GM23338 (cell line): ENCODE measurements around the gene KNOP1. TPM values are rescaled to one million over a fixed set of nuclear protein-coding genes. Genes with fewer than 3 reads are reported as not detected.

Experiments used
- ATAC-seq: fragments of 200-7000 bp; cut with Tn5 transposase; 3 replicates; pipeline ENCODE4 v1.9.1; 2020
- DNase-seq: peaks from one replicate; pipeline ENCODE4 v3.0.0-alpha.2; 2015; ENCODE audit warnings: low spot score
- H2AFZ ChIP-seq: fragments of 200-600 bp; sonication (generic); 2 replicates; pipeline ENCODE4 v1.8.0; 2016; ENCODE audit warnings: antibody characterized with exemption, mild to moderate bottlenecking, moderate library complexity
- H3F3A ChIP-seq: fragments of 200-600 bp; sonication (generic); replicated peaks from 2 replicates; pipeline ENCODE4 v1.8.0; 2017; ENCODE audit warnings: antibody characterized with exemption, mixed run types, low read depth
- H3K27ac ChIP-seq: fragments of 200-600 bp; sonication (generic); 2 replicates; pipeline ENCODE4 v1.6.1; 2016; ENCODE audit warnings: low read depth
- H3K27me3 ChIP-seq: fragments of 200-600 bp; sonication (generic); 2 replicates; pipeline ENCODE4 v1.8.0; 2016; ENCODE audit warnings: mild to moderate bottlenecking, mixed run types, moderate library complexity; ENCODE audit not compliant: insufficient read depth
- H3K36me3 ChIP-seq: fragments of 200-600 bp; sonication (generic); 2 replicates; pipeline ENCODE4 v1.8.0; 2016; ENCODE audit warnings: mild to moderate bottlenecking; ENCODE audit not compliant: insufficient read depth
- H3K4me1 ChIP-seq: fragments of 200-600 bp; sonication (generic); 2 replicates; pipeline ENCODE4 v1.8.0; 2016; ENCODE audit warnings: mild to moderate bottlenecking, moderate library complexity; ENCODE audit not compliant: insufficient read depth
- H3K4me2 ChIP-seq: fragments of 200-600 bp; sonication (generic); 2 replicates; pipeline ENCODE4 v1.7.1; 2017; ENCODE audit warnings: mixed run types
- H3K4me3 ChIP-seq: fragments of 200-600 bp; sonication (generic); 2 replicates; pipeline ENCODE4 v1.6.1; 2016; ENCODE audit warnings: mixed run types
- H3K79me2 ChIP-seq: fragments of 200-600 bp; sonication (generic); replicated peaks from 2 replicates; pipeline ENCODE4 v1.8.0; 2017; ENCODE audit warnings: mild to moderate bottlenecking; ENCODE audit not compliant: insufficient read depth
- H3K9me2 ChIP-seq: fragments of 200-600 bp; sonication (generic); 2 replicates; pipeline ENCODE4 v1.8.0; 2017; ENCODE audit not compliant: insufficient read depth
- H4K20me1 ChIP-seq: fragments of 200-600 bp; sonication (generic); replicated peaks from 2 replicates; pipeline ENCODE4 v1.8.0; 2017; ENCODE audit warnings: mild to moderate bottlenecking; ENCODE audit not compliant: insufficient read depth
- H3K27ac Mint-ChIP-seq: 2 replicates; pipeline ENCODE4 v1.8.0; 2020; ENCODE audit warnings: inconsistent platforms, mild to moderate bottlenecking, moderate library complexity, mixed read lengths
- H3K27me3 Mint-ChIP-seq: 3 replicates; pipeline ENCODE4 v1.8.0; 2022; ENCODE audit warnings: low read depth, mild to moderate bottlenecking, moderate library complexity, mixed read lengths, inconsistent platforms; ENCODE audit not compliant: insufficient read depth, poor library complexity
- H3K36me3 Mint-ChIP-seq: 3 replicates; pipeline ENCODE4 v1.8.0; 2021; ENCODE audit warnings: low read depth, mild to moderate bottlenecking, inconsistent platforms, moderate library complexity, mixed read lengths
- H3K4me1 Mint-ChIP-seq: 3 replicates; pipeline ENCODE4 v1.8.0; 2020; ENCODE audit warnings: mild to moderate bottlenecking, inconsistent platforms, mixed read lengths
- H3K4me3 Mint-ChIP-seq: 3 replicates; pipeline ENCODE4 v1.8.0; 2021; ENCODE audit warnings: moderate library complexity, mild to moderate bottlenecking, inconsistent platforms, mixed read lengths
- H3K9me3 Mint-ChIP-seq: 3 replicates; pipeline ENCODE4 v1.8.0; 2020; ENCODE audit warnings: moderate library complexity, mild to moderate bottlenecking, inconsistent platforms, mixed read lengths
- EZH2 ChIP-seq: fragments of 200-600 bp; sonication (generic); IDR thresholded peaks from one replicate; pipeline ENCODE4 v1.8.0; 2017; ENCODE audit warnings: antibody characterized with exemption, mild to moderate bottlenecking, low read depth; ENCODE audit not compliant: unreplicated experiment
- EZH2phosphoT487 ChIP-seq: fragments of 200-600 bp; sonication (generic); IDR thresholded peaks from one replicate; pipeline ENCODE4 v1.8.1; 2018; ENCODE audit warnings: antibody characterized with exemption; ENCODE audit not compliant: unreplicated experiment
- JUNB ChIP-seq: IDR thresholded peaks from one replicate; pipeline ENCODE4 v1.6.1; 2016; ENCODE audit warnings: antibody characterized with exemption; ENCODE audit not compliant: unreplicated experiment
- NANOG ChIP-seq: IDR thresholded peaks from 2 replicates; pipeline ENCODE4 v1.6.1; 2016; ENCODE audit warnings: antibody characterized with exemption, borderline replicate concordance
- POLR2AphosphoS5 ChIP-seq: IDR thresholded peaks from 2 replicates; pipeline ENCODE4 v1.6.1; 2016; ENCODE audit warnings: antibody characterized with exemption, low read depth
- STAT1 ChIP-seq: IDR thresholded peaks from one replicate; pipeline ENCODE4 v1.6.1; 2016; ENCODE audit warnings: antibody characterized with exemption; ENCODE audit not compliant: unreplicated experiment
- ZNF114 ChIP-seq: fragments of 250-450 bp; sonication (Bioruptor Pico); IDR thresholded peaks from 2 replicates; pipeline ENCODE4 v1.5.0; 2020; ENCODE audit warnings: mild to moderate bottlenecking, moderate library complexity
- polyA plus RNA-seq: library from polyadenylated mRNA; unstranded; fragments of >200 nt; fragmentation: Nextera tagmentation; extraction: Ambion mirVana; gene quantifications from 2 replicates; pipeline ENCODE4 v1.2.1, GENCODE V29; 2016
- total RNA-seq: library from RNA; depleted of rRNA; stranded (reverse); fragments of >200 nt; shearing (Covaris generic); gene quantifications from 2 replicates; pipeline ENCODE4 v1.2.3, GENCODE V29; 2014
- TF ChIP-seq, protein P1 (sequence below): IDR thresholded peaks from one replicate; pipeline ENCODE4 v1.6.1; 2018; ENCODE audit warnings: antibody characterized with exemption; ENCODE audit not compliant: unreplicated experiment
- TF ChIP-seq, protein P2 (sequence below): fragments of 250-450 bp; sonication (Bioruptor Pico); IDR thresholded peaks from 2 replicates; pipeline ENCODE4 v1.5.0; 2020; ENCODE audit warnings: mild to moderate bottlenecking, moderate library complexity
- TF ChIP-seq, protein P3 (sequence below): IDR thresholded peaks from 2 replicates; pipeline ENCODE4 v1.6.1; 2016; ENCODE audit warnings: antibody characterized with exemption

KNOP1 gene
- total and polyA plus RNA-seq, 2 experiments from 2014 or later: 57.7 to 190 TPM

DNA sequence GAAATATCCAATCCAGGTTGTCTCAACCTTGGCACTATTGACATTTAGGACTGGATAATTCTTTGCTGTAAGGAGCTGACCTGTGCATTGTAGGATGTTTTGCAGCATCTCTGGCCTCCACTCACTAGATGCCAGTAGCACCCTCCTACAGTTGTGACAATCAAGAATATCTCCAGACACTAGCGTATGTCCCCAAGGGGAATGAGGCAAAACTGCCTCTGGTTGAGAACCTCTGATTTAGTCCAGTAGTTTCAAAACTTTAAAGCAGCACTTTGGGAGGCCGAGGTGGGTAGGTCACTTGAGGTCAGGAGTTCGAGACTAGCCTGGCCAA, 48.5 kb upstream of the KNOP1 start (continued):
- TF ChIP-seq, protein P1, sequence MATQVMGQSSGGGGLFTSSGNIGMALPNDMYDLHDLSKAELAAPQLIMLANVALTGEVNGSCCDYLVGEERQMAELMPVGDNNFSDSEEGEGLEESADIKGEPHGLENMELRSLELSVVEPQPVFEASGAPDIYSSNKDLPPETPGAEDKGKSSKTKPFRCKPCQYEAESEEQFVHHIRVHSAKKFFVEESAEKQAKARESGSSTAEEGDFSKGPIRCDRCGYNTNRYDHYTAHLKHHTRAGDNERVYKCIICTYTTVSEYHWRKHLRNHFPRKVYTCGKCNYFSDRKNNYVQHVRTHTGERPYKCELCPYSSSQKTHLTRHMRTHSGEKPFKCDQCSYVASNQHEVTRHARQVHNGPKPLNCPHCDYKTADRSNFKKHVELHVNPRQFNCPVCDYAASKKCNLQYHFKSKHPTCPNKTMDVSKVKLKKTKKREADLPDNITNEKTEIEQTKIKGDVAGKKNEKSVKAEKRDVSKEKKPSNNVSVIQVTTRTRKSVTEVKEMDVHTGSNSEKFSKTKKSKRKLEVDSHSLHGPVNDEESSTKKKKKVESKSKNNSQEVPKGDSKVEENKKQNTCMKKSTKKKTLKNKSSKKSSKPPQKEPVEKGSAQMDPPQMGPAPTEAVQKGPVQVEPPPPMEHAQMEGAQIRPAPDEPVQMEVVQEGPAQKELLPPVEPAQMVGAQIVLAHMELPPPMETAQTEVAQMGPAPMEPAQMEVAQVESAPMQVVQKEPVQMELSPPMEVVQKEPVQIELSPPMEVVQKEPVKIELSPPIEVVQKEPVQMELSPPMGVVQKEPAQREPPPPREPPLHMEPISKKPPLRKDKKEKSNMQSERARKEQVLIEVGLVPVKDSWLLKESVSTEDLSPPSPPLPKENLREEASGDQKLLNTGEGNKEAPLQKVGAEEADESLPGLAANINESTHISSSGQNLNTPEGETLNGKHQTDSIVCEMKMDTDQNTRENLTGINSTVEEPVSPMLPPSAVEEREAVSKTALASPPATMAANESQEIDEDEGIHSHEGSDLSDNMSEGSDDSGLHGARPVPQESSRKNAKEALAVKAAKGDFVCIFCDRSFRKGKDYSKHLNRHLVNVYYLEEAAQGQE: no peak
- no peak for TF ChIP-seq EZH2phosphoT487
- TF ChIP-seq POLR2AphosphoS5: no peak
- TF ChIP-seq, protein P2, sequence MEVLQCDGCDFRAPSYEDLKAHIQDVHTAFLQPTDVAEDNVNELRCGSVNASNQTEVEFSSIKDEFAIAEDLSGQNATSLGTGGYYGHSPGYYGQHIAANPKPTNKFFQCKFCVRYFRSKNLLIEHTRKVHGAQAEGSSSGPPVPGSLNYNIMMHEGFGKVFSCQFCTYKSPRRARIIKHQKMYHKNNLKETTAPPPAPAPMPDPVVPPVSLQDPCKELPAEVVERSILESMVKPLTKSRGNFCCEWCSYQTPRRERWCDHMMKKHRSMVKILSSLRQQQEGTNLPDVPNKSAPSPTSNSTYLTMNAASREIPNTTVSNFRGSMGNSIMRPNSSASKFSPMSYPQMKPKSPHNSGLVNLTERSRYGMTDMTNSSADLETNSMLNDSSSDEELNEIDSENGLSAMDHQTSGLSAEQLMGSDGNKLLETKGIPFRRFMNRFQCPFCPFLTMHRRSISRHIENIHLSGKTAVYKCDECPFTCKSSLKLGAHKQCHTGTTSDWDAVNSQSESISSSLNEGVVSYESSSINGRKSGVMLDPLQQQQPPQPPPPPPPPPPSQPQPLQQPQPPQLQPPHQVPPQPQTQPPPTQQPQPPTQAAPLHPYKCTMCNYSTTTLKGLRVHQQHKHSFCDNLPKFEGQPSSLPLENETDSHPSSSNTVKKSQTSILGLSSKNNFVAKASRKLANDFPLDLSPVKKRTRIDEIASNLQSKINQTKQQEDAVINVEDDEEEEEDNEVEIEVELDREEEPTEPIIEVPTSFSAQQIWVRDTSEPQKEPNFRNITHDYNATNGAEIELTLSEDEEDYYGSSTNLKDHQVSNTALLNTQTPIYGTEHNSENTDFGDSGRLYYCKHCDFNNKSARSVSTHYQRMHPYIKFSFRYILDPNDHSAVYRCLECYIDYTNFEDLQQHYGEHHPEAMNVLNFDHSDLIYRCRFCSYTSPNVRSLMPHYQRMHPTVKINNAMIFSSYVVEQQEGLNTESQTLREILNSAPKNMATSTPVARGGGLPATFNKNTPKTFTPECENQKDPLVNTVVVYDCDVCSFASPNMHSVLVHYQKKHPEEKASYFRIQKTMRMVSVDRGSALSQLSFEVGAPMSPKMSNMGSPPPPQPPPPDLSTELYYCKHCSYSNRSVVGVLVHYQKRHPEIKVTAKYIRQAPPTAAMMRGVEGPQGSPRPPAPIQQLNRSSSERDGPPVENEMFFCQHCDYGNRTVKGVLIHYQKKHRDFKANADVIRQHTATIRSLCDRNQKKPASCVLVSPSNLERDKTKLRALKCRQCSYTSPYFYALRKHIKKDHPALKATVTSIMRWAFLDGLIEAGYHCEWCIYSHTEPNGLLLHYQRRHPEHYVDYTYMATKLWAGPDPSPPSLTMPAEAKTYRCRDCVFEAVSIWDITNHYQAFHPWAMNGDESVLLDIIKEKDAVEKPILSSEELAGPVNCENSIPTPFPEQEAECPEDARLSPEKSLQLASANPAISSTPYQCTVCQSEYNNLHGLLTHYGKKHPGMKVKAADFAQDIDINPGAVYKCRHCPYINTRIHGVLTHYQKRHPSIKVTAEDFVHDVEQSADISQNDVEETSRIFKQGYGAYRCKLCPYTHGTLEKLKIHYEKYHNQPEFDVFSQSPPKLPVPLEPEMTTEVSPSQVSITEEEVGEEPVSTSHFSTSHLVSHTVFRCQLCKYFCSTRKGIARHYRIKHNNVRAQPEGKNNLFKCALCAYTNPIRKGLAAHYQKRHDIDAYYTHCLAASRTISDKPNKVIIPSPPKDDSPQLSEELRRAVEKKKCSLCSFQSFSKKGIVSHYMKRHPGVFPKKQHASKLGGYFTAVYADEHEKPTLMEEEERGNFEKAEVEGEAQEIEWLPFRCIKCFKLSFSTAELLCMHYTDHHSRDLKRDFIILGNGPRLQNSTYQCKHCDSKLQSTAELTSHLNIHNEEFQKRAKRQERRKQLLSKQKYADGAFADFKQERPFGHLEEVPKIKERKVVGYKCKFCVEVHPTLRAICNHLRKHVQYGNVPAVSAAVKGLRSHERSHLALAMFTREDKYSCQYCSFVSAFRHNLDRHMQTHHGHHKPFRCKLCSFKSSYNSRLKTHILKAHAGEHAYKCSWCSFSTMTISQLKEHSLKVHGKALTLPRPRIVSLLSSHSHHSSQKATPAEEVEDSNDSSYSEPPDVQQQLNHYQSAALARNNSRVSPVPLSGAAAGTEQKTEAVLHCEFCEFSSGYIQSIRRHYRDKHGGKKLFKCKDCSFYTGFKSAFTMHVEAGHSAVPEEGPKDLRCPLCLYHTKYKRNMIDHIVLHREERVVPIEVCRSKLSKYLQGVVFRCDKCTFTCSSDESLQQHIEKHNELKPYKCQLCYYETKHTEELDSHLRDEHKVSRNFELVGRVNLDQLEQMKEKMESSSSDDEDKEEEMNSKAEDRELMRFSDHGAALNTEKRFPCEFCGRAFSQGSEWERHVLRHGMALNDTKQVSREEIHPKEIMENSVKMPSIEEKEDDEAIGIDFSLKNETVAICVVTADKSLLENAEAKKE: no peak

DNA sequence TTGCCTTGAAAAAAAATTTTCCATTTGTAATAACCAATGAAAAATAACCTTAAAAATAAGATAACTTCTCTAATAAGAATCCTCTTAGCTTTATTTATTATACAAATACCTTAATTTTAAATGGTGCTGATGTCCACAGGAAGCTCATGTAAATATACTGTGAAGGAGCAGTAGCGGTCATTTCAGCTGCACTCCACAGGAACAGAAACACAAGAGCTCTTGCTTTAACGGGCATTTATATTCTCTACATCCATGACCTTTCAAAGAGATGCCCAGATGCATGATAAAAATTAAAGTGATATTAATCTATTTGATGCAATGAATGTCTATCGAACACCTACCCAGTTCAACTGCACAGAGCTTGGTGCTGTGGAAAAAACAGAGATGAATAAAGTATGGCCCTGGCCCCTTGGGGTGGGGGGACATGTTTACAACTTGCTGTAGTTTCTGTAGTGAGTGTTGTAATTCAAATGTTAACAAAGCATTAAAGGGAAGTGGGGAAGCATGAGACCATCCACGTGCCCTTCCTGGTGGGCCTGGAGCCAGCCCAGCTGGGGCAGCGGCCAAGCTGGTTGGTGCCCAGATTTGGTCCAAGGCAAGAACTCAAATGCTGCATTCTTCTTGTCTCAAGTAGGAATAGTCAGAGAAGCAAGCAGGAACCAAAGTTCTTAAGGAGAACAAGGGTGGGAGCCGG, 48.0 kb upstream of the KNOP1 start:
- Histone ChIP-seq H2AFZ (peak overlapping the region; percentile 18; the same call in 1 of the 2 replicates), H3K9me2 (peaks cover 7% of the 10 kb centered on the region), H4K20me1 (no peaks in the 10 kb centered on the region), H3K27me3 (no peaks in the 10 kb centered on the region), H3K4me3 (no peak overlapping the region), H3K4me2 (peak overlapping the region; percentile 23; the same call in 1 of the 2 replicates), H3F3A (no peaks in the 10 kb centered on the region), H3K79me2 (no peaks in the 10 kb centered on the region), H3K4me1 (peaks cover 15% of the 10 kb centered on the region), H3K27ac (no peak overlapping the region), H3K36me3 (0 out of 2 replicates have a peak, but pooled peaks cover 3% of the 10 kb centered on the region)
- H3K9me3 Mint-ChIP-seq: peaks cover 22% of the 10 kb centered on the region; the same call in 2 of the 3 replicates
- TF ChIP-seq NANOG (no peak), JUNB (no peak), STAT1 (no peak), EZH2 (no peak), ZNF114 (CRISPR knock-in tag) (no peak)
- TF ChIP-seq, protein P3, sequence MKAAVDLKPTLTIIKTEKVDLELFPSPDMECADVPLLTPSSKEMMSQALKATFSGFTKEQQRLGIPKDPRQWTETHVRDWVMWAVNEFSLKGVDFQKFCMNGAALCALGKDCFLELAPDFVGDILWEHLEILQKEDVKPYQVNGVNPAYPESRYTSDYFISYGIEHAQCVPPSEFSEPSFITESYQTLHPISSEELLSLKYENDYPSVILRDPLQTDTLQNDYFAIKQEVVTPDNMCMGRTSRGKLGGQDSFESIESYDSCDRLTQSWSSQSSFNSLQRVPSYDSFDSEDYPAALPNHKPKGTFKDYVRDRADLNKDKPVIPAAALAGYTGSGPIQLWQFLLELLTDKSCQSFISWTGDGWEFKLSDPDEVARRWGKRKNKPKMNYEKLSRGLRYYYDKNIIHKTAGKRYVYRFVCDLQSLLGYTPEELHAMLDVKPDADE: no peak
- ATAC-seq: peak; percentile 51
- H3K27ac Mint-ChIP-seq: no peak overlapping the region
- H3K27me3 Mint-ChIP-seq: peaks cover 4% of the 10 kb centered on the region
- no peak overlapping the region for H3K4me3 Mint-ChIP-seq
- no peak for DNase-seq
- peaks cover 12% of the 10 kb centered on the region for H3K4me1 Mint-ChIP-seq
- peaks cover 20% of the 10 kb centered on the region for H3K36me3 Mint-ChIP-seq
